Measurements from ENCODE around the gene TBC1D14. TPM values are rescaled to one million over a fixed set of nuclear protein-coding genes. Genes with fewer than 3 reads are reported as not detected.

TBC1D14 gene
- total and polyA plus RNA-seq, 10 of the 15 experiments (the other 5 are each of a cell fraction or from before 2014, with no cell fraction given), result 0.87 to 39.3 (median 30.1) TPM

DNA sequence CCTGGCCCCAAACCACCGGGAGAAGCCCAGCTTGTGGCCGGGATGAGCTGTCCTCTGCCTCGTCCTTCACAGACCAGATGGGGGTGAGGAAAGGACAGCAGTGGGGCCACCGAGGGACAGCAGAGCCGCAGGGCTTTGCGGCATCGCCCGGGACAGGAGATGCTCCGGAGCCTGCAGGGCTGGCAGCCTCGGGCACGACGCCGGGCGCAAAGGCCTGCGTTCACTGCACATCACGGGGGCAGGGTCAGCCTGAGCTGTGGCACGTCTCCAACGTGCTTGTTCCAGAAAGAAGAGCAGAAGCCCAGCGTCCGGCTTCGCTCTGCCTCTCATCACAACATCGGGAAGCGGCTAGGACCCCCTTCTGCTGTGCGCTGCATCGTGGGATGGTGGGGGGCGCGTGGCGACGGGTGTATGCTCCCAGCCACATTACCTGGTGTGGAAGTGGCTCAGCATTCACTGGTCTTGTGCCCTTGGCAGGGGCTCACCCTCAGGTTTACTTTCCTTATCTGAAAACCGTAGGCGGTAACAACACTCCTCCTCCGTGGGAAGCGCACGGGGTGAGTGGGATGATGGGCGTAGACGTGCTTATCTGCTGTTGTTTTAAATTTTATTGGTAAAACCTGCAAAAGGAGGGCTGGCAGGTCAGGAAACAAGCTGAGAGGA lies 141.0 kb downstream of the TBC1D14 start (continued):
- TF ChIP-seq ATF2 (IDR thresholded peaks at IDR 0.05; ENCODE audit: low read length) (no peak), DPF2 (IDR thresholded peaks at IDR 0.05) (no peak), POLR2A (IDR thresholded peaks at IDR 0.05; ENCODE audit: low read depth, low read length) (no peak)

DNA sequence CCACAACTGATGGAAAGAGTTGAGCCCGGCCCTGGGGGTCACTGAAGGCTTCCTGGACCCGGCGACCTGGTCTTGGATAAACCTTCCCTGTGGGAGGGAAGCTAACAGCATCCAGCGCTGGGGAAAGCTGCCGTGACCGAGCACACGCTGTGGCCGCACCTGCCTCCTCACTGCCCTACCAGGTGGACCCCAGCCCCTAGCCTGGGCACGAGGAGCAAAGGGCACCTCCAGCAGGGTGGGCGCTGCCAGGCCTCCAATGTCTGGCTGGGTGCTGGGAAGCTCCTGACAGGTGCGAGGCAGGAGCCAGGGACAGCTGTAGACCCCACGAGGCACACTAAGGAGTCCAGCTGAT lies 141.5 kb downstream of the TBC1D14 start:
- in situ Hi-C loops (cut with MboI) (no loop called here), intact Hi-C loops (cut with micrococcal nuclease; ENCODE audit: unreplicated experiment) (no loop called here)
- H3K4me2 ChIP-seq (ENCODE audit: control insufficient read depth, insufficient read depth), result no peak overlapping the region
- BruUV-seq (replicated peaks), result no TSS peak
- no peak overlapping the region for H2AFZ ChIP-seq (ENCODE audit: control insufficient read depth, low read depth, low read length)
- ChIA-PET CTCF (interaction anchor here (0.8 kb wide), 1 partner anchor 8 kb away, joined by 3 read pairs; the partner anchor contains the start of gene TADA2B), SMC1A (ENCODE audit: uncharacterized antibody, unreplicated experiment) (interaction anchor here (0.8 kb wide), 1 partner anchor 16 kb away, joined by 3 read pairs; no protein-coding TSS in a partner anchor), POLR2A (no interaction called here), RAD21 (ENCODE audit: unreplicated experiment) (no interaction called here)
- no peak overlapping the region for H3K4me3 ChIP-seq
- H3K9ac ChIP-seq (ENCODE audit: control insufficient read depth, insufficient read depth, low read length), result no peak overlapping the region
- ATAC-seq, result no peak
- no peak for FAIRE-seq
- peaks cover 9% of the 10 kb centered on the region; the same call in 1 of the 2 replicates for H4K20me1 ChIP-seq (ENCODE audit: control insufficient read depth, insufficient read depth)
- DNase-seq (ENCODE audit: low read depth, low spot score), result no peak
- H3K27me3 ChIP-seq (replicated peaks in 1 of 2; ENCODE audit: control insufficient read depth in 2 of 2, insufficient read depth in 2 of 2, low read length in 1 of 2), result no peaks in the 10 kb centered on the region
- H3K9me3 ChIP-seq (replicated peaks; ENCODE audit: control insufficient read depth, insufficient read depth, low read length), result no peaks in the 10 kb centered on the region
- peaks cover 8% of the 10 kb centered on the region; the same call in 1 of the 2 replicates for H3K4me1 ChIP-seq (ENCODE audit: control insufficient read depth, insufficient read depth, low read length)
- H3K36me3 ChIP-seq (ENCODE audit: control insufficient read depth in 2 of 2, insufficient read depth in 2 of 2, low read length in 1 of 2), result peaks cover 14 to 17% of the 10 kb centered on the region in 2 experiments
- H3K27ac ChIP-seq (ENCODE audit: control insufficient read depth, insufficient read depth), result no peak overlapping the region
- H3K79me2 ChIP-seq (ENCODE audit: control insufficient read depth, insufficient read depth, low read length), result peaks cover 23% of the 10 kb centered on the region
- 98% methylated on average over 11 of the region's 12 CpGs for WGBS (ENCODE audit: insufficient coverage, insufficient replicate concordance, low lambda C conversion rate, missing lambda C conversion rate)
- no peak for TF ChIP-seq BHLHE40 (IDR thresholded peaks at IDR 0.05; ENCODE audit: borderline replicate concordance in 1 of 2, low read depth in 2 of 2, low read length in 1 of 2)
- TF ChIP-seq SMAD1 (IDR thresholded peaks at IDR 0.05; ENCODE audit: low read depth, partially characterized antibody), result no peak
- no peak for TF ChIP-seq NBN (IDR thresholded peaks at IDR 0.05)
- no peak for TF ChIP-seq ELK1 (IDR thresholded peaks at IDR 0.05; ENCODE audit: low read depth, low read length)
- no peak for TF ChIP-seq NRF1 (conservative IDR thresholded peaks at IDR 0.05; ENCODE audit: low read depth, low read length)
- TF ChIP-seq TAF1 (IDR thresholded peaks at IDR 0.05; ENCODE audit: borderline replicate concordance, low read depth, low read length), result no peak
- TF ChIP-seq EP300 (IDR thresholded peaks at IDR 0.05; ENCODE audit: borderline replicate concordance in 1 of 2, control insufficient read depth in 1 of 2, low read depth in 2 of 2, low read length in 2 of 2), result no peak
- no peak for TF ChIP-seq ZNF687 (IDR thresholded peaks at IDR 0.05)
- TF ChIP-seq RB1 (IDR thresholded peaks at IDR 0.05; ENCODE audit: borderline replicate concordance), result no peak
